Measurements from ENCODE around the gene UBE2M.

UBE2M gene

GRCh38 chr19:58538257-58539168 lies 19.9 kb downstream of the UBE2M start:
- DNase-seq: no peak

GRCh38 chr19:58536852-58537798 lies 21.3 kb downstream of the UBE2M start:
- no peak for DNase-seq

GRCh38 chr19:58535857-58536256 lies 22.6 kb downstream of the UBE2M start:
- DNase-seq: no peak

- no peak for DNase-seq
Measured at GRCh38 chr19:58531034-58531840, 27.2 kb downstream of the UBE2M start.

- no peak for DNase-seq
Measured at GRCh38 chr19:58529405-58529804, 29.0 kb downstream of the UBE2M start.

- DNase-seq: no peak
Measured at GRCh38 chr19:58522709-58523108, 35.7 kb downstream of the UBE2M start.

GRCh38 chr19:58521651-58522050 lies 36.8 kb downstream of the UBE2M start:
- DNase-seq: no peak

GRCh38 chr19:58520257-58520599 lies 38.2 kb downstream of the UBE2M start:
- no peak for DNase-seq

- DNase-seq: peak; percentile 97
Measured at GRCh38 chr19:58519355-58520256, 38.8 kb downstream of the UBE2M start, which contains the start of gene ZBTB45. Gene ZBTB45 (minus strand): TSS chr19:58519810. CDS start chr19:58517673, 2,137 bp downstream.

GRCh38 chr19:58519087-58519354 lies 39.4 kb downstream of the UBE2M start:
- DNase-seq: peak; percentile 75

GRCh38 chr19:58518256-58519086 lies 39.9 kb downstream of the UBE2M start:
- no peak for DNase-seq

GRCh38 chr19:58516964-58517833 lies 41.2 kb downstream of the UBE2M start:
- no peak for DNase-seq

- DNase-seq: no peak
Measured at GRCh38 chr19:58516246-58516836, 42.1 kb downstream of the UBE2M start.

GRCh38 chr19:58515259-58515658 lies 43.2 kb downstream of the UBE2M start:
- no peak for DNase-seq

- no peak for DNase-seq
Measured at GRCh38 chr19:58514564-58515022, 43.8 kb downstream of the UBE2M start.

GRCh38 chr19:58513694-58514563 lies 44.5 kb downstream of the UBE2M start:
- peak; percentile 84 for DNase-seq

- no peak for DNase-seq
Measured at GRCh38 chr19:58513213-58513693, 45.2 kb downstream of the UBE2M start.
